HepG2 (cell line): ENCODE measurements around the gene BEST3. TPM values are rescaled to one million over a fixed set of nuclear protein-coding genes. Genes with fewer than 3 reads are reported as not detected.

Experiments
- ARNT2 ChIP-seq: sonication (generic); formaldehyde crosslinking; IDR thresholded peaks from 2 replicates; pipeline ENCODE4 v1.8.0; 2022; ENCODE audit warnings: mild to moderate bottlenecking, low read depth, missing genetic modification reagents, moderate library complexity
- HMGXB4 ChIP-seq, 2 experiments: sonication (generic) in 1 of 2; formaldehyde crosslinking in 1 of 2; IDR thresholded peaks; 2 replicates each; pipeline versions ENCODE4 v1.4.0 to v1.6.1; 2018 to 2020; ENCODE audit warnings: missing genetic modification reagents in 2 of 2, borderline replicate concordance in 1 of 2, low read depth in 1 of 2, mild to moderate bottlenecking in 1 of 2, missing biosample characterization in 1 of 2
- HNF4G ChIP-seq, 2 experiments: sonication (generic) in 1 of 2; formaldehyde crosslinking in 1 of 2; IDR thresholded peaks; 2 replicates each; pipeline versions ENCODE4 v1.4.0 to v1.6.1; 2011 to 2020; ENCODE audit warnings: borderline replicate concordance in 2 of 2, low read depth in 2 of 2, mild to moderate bottlenecking in 2 of 2, low read length in 1 of 2, missing genetic modification reagents in 1 of 2, moderate library complexity in 1 of 2
- MXD1 ChIP-seq: sonication (generic); formaldehyde crosslinking; IDR thresholded peaks from 2 replicates; pipeline ENCODE4 v1.4.0; 2020; ENCODE audit warnings: mild to moderate bottlenecking, missing genetic modification reagents
- MXD4 ChIP-seq: IDR thresholded peaks from 2 replicates; pipeline ENCODE4 v1.6.1; 2016; ENCODE audit warnings: mild to moderate bottlenecking, missing biosample characterization, missing genetic modification reagents
- NFKB2 ChIP-seq: sonication (generic); formaldehyde crosslinking; IDR thresholded peaks from 2 replicates; pipeline ENCODE4 v1.4.0; 2020; ENCODE audit warnings: missing genetic modification reagents, borderline replicate concordance
- SALL1 ChIP-seq: sonication (generic); formaldehyde crosslinking; IDR thresholded peaks from 2 replicates; pipeline ENCODE4 v1.8.0; 2022; ENCODE audit warnings: mild to moderate bottlenecking, missing genetic modification reagents
- SP1 ChIP-seq, 2 experiments: fragments of 450-650 bp in 1 of 2; sonication (generic) in 1 of 2; formaldehyde crosslinking in 1 of 2; IDR thresholded peaks; 2 replicates each; pipeline versions ENCODE4 v1.4.0 to v1.6.1; 2016 to 2020; ENCODE audit warnings: missing genetic modification reagents in 1 of 2
- TBX2 ChIP-seq: sonication (generic); formaldehyde crosslinking; IDR thresholded peaks from 2 replicates; pipeline ENCODE4 v1.5.0; 2020; ENCODE audit warnings: missing genetic modification reagents, mild to moderate bottlenecking, borderline replicate concordance
- TCF12 ChIP-seq, 2 experiments: fragments of 450-650 bp in 1 of 2; sonication (generic) in 1 of 2; formaldehyde crosslinking in 1 of 2; IDR thresholded peaks; 2 replicates each; pipeline versions ENCODE4 v1.6.1 to v1.8.0; 2017 to 2022; ENCODE audit warnings: antibody characterized with exemption in 1 of 2, mild to moderate bottlenecking in 1 of 2, missing genetic modification reagents in 1 of 2, moderate library complexity in 1 of 2
- ZIK1 ChIP-seq: sonication (generic); formaldehyde crosslinking; IDR thresholded peaks from 2 replicates; pipeline ENCODE4 v1.5.0; 2020; ENCODE audit warnings: mild to moderate bottlenecking, low read depth, missing genetic modification reagents, borderline replicate concordance
- ZNF142 ChIP-seq: sonication (generic); formaldehyde crosslinking; IDR thresholded peaks from 2 replicates; pipeline ENCODE4 v1.4.0; 2020; ENCODE audit warnings: missing genetic modification reagents
- ZNF264 ChIP-seq: sonication (generic); formaldehyde crosslinking; IDR thresholded peaks from 2 replicates; pipeline ENCODE4 v1.4.0; 2020; ENCODE audit warnings: missing genetic modification reagents
- ZNF670 ChIP-seq: sonication (generic); formaldehyde crosslinking; IDR thresholded peaks from 2 replicates; pipeline ENCODE4 v1.8.0; 2022; ENCODE audit warnings: mild to moderate bottlenecking, missing genetic modification reagents, borderline replicate concordance
- ZNF674 ChIP-seq: sonication (generic); formaldehyde crosslinking; IDR thresholded peaks from 2 replicates; pipeline ENCODE4 v1.5.0; 2020; ENCODE audit warnings: low read depth, mild to moderate bottlenecking, missing genetic modification reagents
- ZNF766 ChIP-seq: sonication (generic); formaldehyde crosslinking; IDR thresholded peaks from 2 replicates; pipeline ENCODE4 v1.5.0; 2020; ENCODE audit warnings: missing genetic modification reagents, borderline replicate concordance
- ZNF776 ChIP-seq: sonication (generic); formaldehyde crosslinking; IDR thresholded peaks from 2 replicates; pipeline ENCODE4 v1.4.0; 2020; ENCODE audit warnings: mild to moderate bottlenecking, missing genetic modification reagents
- ZSCAN9 ChIP-seq: IDR thresholded peaks from 2 replicates; pipeline ENCODE4 v1.6.1; 2016; ENCODE audit warnings: borderline replicate concordance
- polyA plus RNA-seq, 8 experiments: library from polyadenylated mRNA; depleted of rRNA in 3 of 8; stranded (reverse) in 7 of 8; unstranded in 1 of 8; fragments of >200 nt; fragmentation: Illumina TruSeq in 4 of 8; extraction: Trizol in 4 of 8; gene quantifications; 2 replicates each; pipeline versions ENCODE4 v1.2.1 to v1.2.3, GENCODE V29; 2011 to 2016; ENCODE audit warnings: low read depth in 4 of 8, missing spikeins in 1 of 8, mixed read lengths in 1 of 8; ENCODE audit not compliant: insufficient read depth in 1 of 8
- total RNA-seq, 5 experiments: library from RNA; depleted of rRNA; stranded (reverse); fragments of >200 nt; fragmentation: Illumina TruSeq; extraction: Trizol; gene quantifications; 2 replicates each; pipeline ENCODE4 v1.2.3, GENCODE V29; 2016; ENCODE audit warnings: low read depth in 1 of 5

BEST3 gene
- total and polyA plus RNA-seq, 2 of the 13 experiments (the other 11 are each of a cell fraction or from before 2014, with no cell fraction given), result not detected

GRCh38 chr12:69738351-69739286 lies 39.5 kb upstream of the BEST3 start, which contains the start of gene RAB3IP (continued):
- TF ChIP-seq HMGXB4 (CRISPR knock-in tag; IDR thresholded peaks at IDR 0.05; ENCODE audit: borderline replicate concordance in 1 of 2, low read depth in 1 of 2), result peak in 1 of 2 experiments; percentile 12; a peak in 3 of 4 replicates
- peak; percentile 57 for TF ChIP-seq SALL1 (CRISPR knock-in tag)
- TF ChIP-seq NFKB2 (CRISPR knock-in tag), result peak; percentile 63; the same call in 1 of the 2 replicates
- TF ChIP-seq ZNF670 (CRISPR knock-in tag), result no peak
- TF ChIP-seq TBX2 (CRISPR knock-in tag), result peak; percentile 49; the same call in 1 of the 2 replicates
- peak; percentile 88 for TF ChIP-seq ARNT2 (CRISPR knock-in tag)
- peak; percentile 65; the same call in 1 of the 2 replicates for TF ChIP-seq MXD1 (CRISPR knock-in tag)
- TF ChIP-seq ZNF674, result 0 out of 2 replicates have a peak, but pooled peaks have one; percentile 42
- TF ChIP-seq TCF12 (IDR thresholded peaks at IDR 0.05), result no peak
- TF ChIP-seq TCF12 (CRISPR knock-in tag; IDR thresholded peaks at IDR 0.05), result 0 out of 2 replicates have a peak, but pooled peaks have one; percentile 26
- peak; percentile 51; the same call in 1 of the 2 replicates for TF ChIP-seq ZIK1 (CRISPR knock-in tag)
- peak; percentile 93 for TF ChIP-seq ZNF142
- TF ChIP-seq ZNF776 (CRISPR knock-in tag), result peak; percentile 100
- TF ChIP-seq HNF4G (IDR thresholded peaks at IDR 0.05; ENCODE audit: borderline replicate concordance, low read depth, low read length), result no peak
- TF ChIP-seq HNF4G (CRISPR knock-in tag; IDR thresholded peaks at IDR 0.05; ENCODE audit: borderline replicate concordance, low read depth), result 0 out of 2 replicates have a peak, but pooled peaks have one; percentile 21
- TF ChIP-seq ZNF264, result no peak
- TF ChIP-seq SP1 (IDR thresholded peaks at IDR 0.05), result no peak
- peak; percentile 66 for TF ChIP-seq SP1 (CRISPR knock-in tag; IDR thresholded peaks at IDR 0.05)
- 0 out of 2 replicates have a peak, but pooled peaks have one; percentile 17 for TF ChIP-seq MXD4 (CRISPR knock-in tag)
- peak; percentile 22; the same call in 1 of the 2 replicates for TF ChIP-seq ZNF766 (CRISPR knock-in tag)
- no peak for TF ChIP-seq ZSCAN9 (CRISPR knock-in tag)
